Immature natural killer cell (primary cell): Measurements from ENCODE around the gene ARMC7. TPM values are rescaled to one million over a fixed set of nuclear protein-coding genes. Genes with fewer than 3 reads are reported as not detected.
A peak's percentile ranks its signal among the peaks of the same experiment; 100 is the strongest.
"Not testable (repeated sequence)": the region's sequence is repeated elsewhere in the genome, so short reads cannot be mapped to it uniquely, and the experiment has no call there.

ENCODE experiments used
- DNase-seq, 3 donors: peaks; one replicate each; pipeline ENCODE4 v3.0.0; 2022; ENCODE audit warnings: mixed read lengths in 1 of 3
- H3K27ac Mint-ChIP-seq, 6 donors: one replicate each; pipeline ENCODE4 v1.8.0; 2020; ENCODE audit warnings: mixed read lengths in 6 of 6, mild to moderate bottlenecking in 5 of 6, inconsistent platforms in 4 of 6, moderate library complexity in 3 of 6
- H3K27me3 Mint-ChIP-seq, 3 donors: one replicate each; pipeline ENCODE4 v1.8.0; 2020 to 2021; ENCODE audit warnings: low read depth in 3 of 3, mild to moderate bottlenecking in 3 of 3, mixed read lengths in 3 of 3, moderate library complexity in 3 of 3, inconsistent platforms in 1 of 3
- H3K36me3 Mint-ChIP-seq, 3 donors: one replicate each; pipeline ENCODE4 v1.8.0; 2020; ENCODE audit warnings: mixed read lengths in 3 of 3, inconsistent platforms in 2 of 3, mild to moderate bottlenecking in 2 of 3
- H3K4me1 Mint-ChIP-seq, 2 donors: one replicate each; pipeline ENCODE4 v1.8.0; 2020; ENCODE audit warnings: inconsistent platforms in 2 of 2, mild to moderate bottlenecking in 2 of 2, mixed read lengths in 2 of 2, moderate library complexity in 1 of 2
- H3K4me3 Mint-ChIP-seq, 5 donors: one replicate each; pipeline ENCODE4 v1.8.0; 2020; ENCODE audit warnings: mild to moderate bottlenecking in 5 of 5, mixed read lengths in 5 of 5, inconsistent platforms in 3 of 5, moderate library complexity in 3 of 5
- H3K9me3 Mint-ChIP-seq, 6 donors: one replicate each; pipeline ENCODE4 v1.8.0; 2020; ENCODE audit warnings: mild to moderate bottlenecking in 6 of 6, mixed read lengths in 6 of 6, inconsistent platforms in 4 of 6, moderate library complexity in 3 of 6
- polyA plus RNA-seq, 3 donors: library from polyadenylated mRNA; unstranded; fragments of 300-500 nt; fragmentation: Illumina TruSeq; gene quantifications; one replicate each; pipeline ENCODE4 v1.2.3, GENCODE V29; 2021

Gene ARMC7
- polyA plus RNA-seq, 3 donors from 2014 or later, result 0.57 to 7.5 (median 3.5) TPM

DNA sequence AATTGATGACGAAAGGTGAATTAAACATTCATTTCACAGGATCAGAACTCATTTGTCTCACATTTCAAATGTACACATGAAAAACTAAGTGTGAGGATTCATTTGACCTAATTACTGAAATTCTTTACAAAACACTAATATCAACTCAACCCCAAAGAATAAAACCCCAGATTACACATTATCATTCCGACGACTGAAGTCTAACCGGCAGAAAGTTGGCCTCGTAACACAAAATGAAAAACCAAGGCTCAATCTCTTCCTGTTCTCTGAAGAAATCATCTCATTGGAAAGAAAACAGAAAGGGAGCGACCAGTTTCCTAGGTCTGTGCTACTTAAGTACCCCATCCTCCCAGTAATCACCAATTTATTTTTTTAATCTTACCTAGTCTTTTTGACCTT is 42.8 kb downstream of the ARMC7 start:
- peaks cover 0 to 10% (median 5%) of the 10 kb centered on the region in 3 donors for H3K36me3 Mint-ChIP-seq
- no peak for DNase-seq
- H3K9me3 Mint-ChIP-seq, result no peaks in the 10 kb centered on the region
- H3K27me3 Mint-ChIP-seq, result peaks cover 5 to 14% (median 7%) of the 10 kb centered on the region in 3 donors
- peak overlapping the region in 4 of 6 donors; percentile 5 to 85 (median 60) for H3K27ac Mint-ChIP-seq
- peak overlapping the region; percentile 90 to 95 (median 91) for H3K4me3 Mint-ChIP-seq
- peaks cover 31 to 44% of the 10 kb centered on the region in 2 donors for H3K4me1 Mint-ChIP-seq

DNA sequence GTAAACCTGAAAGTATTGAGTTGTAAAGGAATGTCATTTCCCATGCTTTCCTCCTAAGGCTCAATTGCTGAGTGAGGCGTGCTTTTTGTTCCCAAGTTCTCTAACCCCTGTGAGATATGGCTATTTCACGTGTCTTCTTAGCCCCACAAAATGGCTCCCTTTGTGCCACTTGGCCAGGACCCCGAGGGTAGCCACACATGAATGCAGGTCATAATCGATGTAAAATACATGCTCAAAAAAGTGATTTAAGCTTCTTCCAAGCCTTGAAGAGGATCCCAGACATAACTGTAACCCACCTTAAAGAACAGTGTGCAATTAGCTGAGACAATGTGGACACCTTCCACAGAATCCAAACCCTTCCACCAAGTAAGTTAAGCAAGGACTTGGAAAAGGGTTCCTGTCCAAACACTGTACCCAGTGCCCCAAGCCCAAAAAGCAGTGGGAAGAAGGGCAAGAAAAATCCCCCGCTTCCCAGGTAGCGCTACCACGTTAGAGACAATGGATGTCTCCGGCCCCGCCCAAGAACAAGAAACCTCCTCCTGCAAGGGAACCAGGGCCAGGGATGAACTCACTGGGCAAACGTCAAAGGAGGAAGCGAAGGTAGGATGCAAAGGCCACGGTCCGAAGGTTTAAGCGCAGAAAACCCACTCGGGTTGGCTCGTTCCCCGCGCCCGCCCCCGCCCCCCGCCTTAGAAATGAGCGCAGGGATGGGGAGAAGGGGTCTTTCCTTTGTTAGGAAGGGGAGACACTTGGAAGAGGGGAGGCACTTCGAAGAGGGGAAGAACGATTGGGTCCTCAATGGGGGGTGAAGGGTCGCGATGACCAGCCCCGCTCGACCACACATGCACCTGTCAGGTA is 43.4 kb downstream of the ARMC7 start:
- Mint-ChIP-seq H3K4me1 (peaks cover 31 to 44% of the 10 kb centered on the region in 2 donors), H3K4me3 (peak overlapping the region; percentile 90 to 95 (median 91)), H3K36me3 (peaks cover 0 to 4% (median 4%) of the 10 kb centered on the region in 3 donors), H3K9me3 (no peaks in the 10 kb centered on the region), H3K27ac (peak overlapping the region; percentile 64 to 88 (median 77)), H3K27me3 (peaks cover 5 to 14% (median 7%) of the 10 kb centered on the region in 3 donors)
- DNase-seq, result no peak

DNA sequence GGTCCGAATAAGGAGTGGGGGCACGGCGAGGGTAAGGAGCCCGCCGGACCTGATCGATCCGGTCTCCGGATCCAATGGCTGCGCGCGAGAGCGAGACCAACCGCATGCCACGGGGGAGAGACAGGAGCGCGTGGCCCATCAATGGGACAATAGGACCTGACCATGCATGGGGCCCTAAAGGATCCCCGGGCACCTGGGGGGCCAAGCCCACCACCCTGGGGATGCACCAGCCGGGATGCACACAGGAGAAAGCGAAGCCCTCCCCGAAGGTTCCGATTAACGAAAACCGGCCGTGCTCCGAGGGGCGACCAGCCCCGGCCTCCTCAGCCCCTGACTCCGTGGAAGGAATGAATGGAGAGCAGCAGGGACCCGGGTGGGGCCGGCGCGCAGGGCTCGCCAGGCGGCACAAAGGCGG is 44.0 kb downstream of the ARMC7 start:
- H3K4me1 Mint-ChIP-seq, result peaks cover 31 to 40% of the 10 kb centered on the region in 2 donors
- H3K36me3 Mint-ChIP-seq, result peaks cover 0 to under 1% (median under 1%) of the 10 kb centered on the region in 3 donors
- H3K27ac Mint-ChIP-seq, result peak overlapping the region; percentile 64 to 88 (median 77)
- peak overlapping the region; percentile 90 to 95 (median 91) for H3K4me3 Mint-ChIP-seq
- H3K27me3 Mint-ChIP-seq, result peaks cover 5 to 14% (median 7%) of the 10 kb centered on the region in 3 donors
- DNase-seq, result no peak
- no peaks in the 10 kb centered on the region for H3K9me3 Mint-ChIP-seq

DNA sequence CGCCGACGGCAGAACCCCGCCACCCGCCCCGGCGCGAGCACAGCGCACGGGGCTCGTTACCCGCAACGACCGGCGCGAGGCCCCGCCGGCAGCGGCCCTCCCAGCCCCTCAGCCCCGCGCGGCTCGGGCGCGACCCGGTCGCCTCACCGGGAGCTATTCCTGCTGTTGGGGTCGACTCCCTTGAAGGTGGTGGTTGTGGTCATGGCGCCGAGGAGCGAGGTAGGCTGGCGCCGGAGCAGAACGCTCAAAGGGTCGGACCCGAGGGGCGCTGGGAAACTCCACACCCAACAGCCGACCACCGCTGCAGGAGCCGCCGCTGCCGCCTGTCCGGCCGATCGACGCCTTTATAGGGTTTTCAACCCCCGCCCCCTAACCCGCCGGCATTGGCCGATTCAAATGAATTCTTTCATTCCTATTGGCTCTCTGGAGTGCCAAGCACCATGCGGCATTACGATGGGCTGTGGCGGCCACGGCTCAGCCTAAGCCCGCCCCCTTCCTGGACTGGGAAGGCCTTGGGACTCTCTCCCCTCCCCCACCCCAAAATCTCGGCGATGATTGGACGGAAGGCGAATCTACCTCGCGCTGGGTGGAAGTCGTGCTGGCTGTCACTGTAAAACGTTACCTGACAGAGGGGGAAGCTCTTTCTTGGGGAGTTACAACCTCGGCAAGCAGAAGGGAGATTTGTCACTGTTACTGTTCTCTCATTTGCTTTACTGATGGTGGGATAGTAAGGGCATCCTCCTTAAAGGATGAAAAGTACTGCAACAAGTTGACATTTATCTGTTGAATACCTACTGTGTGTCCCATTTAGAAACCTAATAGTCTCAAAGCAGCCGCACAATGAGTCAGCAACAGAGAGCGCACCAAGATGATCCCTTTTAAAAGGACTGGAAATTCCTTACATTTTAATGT is 44.7 kb downstream of the ARMC7 start, which contains the start of gene JPT1:
TSS of gene JPT1 (minus strand) at position 318 of the 912 bp plus-strand sequence. CDS start at position 203, 115 bp downstream.
- Mint-ChIP-seq H3K4me3 (peak within 1 kb of the TSS; percentile 91 to 96 (median 94)), H3K36me3 (no peaks in the 10 kb centered on the region), H3K27me3 (peaks cover 5 to 14% (median 7%) of the 10 kb centered on the region in 3 donors), H3K9me3 (no peaks in the 10 kb centered on the region), H3K4me1 (peaks cover 31 to 39% of the 10 kb centered on the region in 2 donors), H3K27ac (peak within 1 kb of the TSS; percentile 73 to 92 (median 88))
- peak; percentile 95 to 96 (median 96) for DNase-seq

DNA sequence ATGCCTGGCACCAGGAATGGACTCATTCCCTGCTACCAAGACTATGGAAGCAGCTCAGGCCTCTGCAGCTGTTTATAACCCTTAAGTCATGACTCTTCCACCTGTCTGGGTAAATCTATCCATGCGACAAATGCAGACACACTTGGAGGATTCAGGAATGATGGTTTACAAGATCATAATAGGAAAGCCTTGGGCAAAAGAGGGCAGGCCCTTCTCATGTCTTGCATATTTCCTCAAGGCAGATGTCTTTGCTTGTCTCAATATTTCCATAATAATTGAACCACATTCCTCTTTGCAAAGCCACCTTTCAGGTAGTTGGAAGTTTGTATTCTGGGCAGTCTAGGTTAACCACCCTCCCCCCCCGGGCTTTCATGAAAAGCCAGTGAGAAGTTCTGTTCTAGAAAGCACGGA is 45.4 kb downstream of the ARMC7 start:
- H3K4me1 Mint-ChIP-seq, result peaks cover 29 to 33% of the 10 kb centered on the region in 2 donors
- H3K9me3 Mint-ChIP-seq, result no peaks in the 10 kb centered on the region

DNA sequence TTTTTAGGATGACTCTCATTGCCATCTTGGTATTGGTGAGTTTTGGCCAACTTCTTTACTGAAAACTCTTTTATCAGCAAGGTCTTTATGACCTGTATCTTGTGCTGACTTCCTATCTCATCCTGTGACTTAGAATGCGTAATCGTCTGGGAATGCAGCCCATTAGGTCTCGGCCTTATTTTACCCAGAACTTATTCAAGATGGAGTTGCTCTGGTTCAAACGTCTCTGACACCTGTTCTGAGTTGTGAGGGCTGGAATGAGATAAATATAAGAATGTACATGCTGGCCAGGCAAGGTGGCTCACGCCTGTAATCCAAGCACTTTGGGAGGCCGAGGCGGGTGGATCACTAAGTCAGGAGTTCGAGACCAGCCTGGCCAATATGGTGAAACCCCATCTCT is 48.7 kb downstream of the ARMC7 start:
- H3K36me3 Mint-ChIP-seq, H3K4me3 Mint-ChIP-seq, DNase-seq, H3K9me3 Mint-ChIP-seq: not testable (repeated sequence)
- Mint-ChIP-seq H3K27ac (peak overlapping the region in 1 of 6 donors; percentile 22), H3K4me1 (peaks cover 15% of the 10 kb centered on the region in 2 donors), H3K27me3 (peaks cover 5 to 10% (median 7%) of the 10 kb centered on the region in 3 donors)

More for the DNA sequence above, 45.4 kb downstream of the ARMC7 start:
- H3K4me3 Mint-ChIP-seq, result peak overlapping the region; percentile 15 to 94 (median 47)
- peaks cover 5 to 13% (median 7%) of the 10 kb centered on the region in 3 donors for H3K27me3 Mint-ChIP-seq
- peak overlapping the region in 3 of 6 donors; percentile 73 to 91 (median 84) for H3K27ac Mint-ChIP-seq
- H3K36me3 Mint-ChIP-seq, result no peaks in the 10 kb centered on the region
- DNase-seq, result no peak

DNA sequence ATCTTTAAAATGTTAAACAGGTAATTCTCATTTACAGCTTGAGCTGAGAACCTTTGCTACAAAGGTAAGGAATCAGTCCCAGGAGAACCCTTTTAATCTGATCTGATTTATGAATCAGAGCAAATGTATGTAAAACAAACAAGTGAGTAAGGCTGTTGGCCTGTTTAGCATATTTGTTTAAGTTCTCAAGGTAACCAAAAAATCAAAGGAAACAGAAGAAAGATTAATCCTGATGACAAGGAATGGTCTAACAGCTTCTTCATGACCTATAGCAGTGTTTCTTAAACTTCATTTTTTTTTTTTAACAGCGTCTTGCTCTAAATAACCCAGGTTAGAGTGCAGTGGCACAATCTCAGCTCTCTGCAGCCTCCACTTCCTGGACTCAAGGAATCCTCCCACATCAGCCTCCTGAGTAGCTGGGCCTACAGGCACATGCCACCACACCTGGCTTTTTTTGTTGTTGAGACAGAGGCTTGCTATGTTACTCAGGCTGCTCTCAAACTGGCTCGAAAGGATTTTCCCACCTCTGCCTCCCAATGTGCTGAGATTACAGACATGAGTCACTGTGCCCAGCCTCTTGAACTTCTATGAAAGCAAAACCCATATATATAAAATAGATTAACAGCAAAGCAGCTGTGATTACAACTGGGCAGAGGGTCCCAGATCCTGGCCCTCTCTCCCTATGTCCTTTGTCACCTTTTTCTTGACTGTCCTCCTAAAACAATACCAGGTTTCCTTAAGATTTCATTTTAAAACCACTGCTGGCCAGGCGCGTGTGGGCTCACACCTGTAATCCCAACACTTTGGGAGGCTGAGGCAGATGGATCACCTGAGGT is 49.6 kb downstream of the ARMC7 start:
- Mint-ChIP-seq H3K27me3 (peaks cover 3 to 4% (median 4%) of the 10 kb centered on the region in 3 donors), H3K4me3 (no peak overlapping the region), H3K9me3 (no peaks in the 10 kb centered on the region), H3K4me1 (peaks cover 9 to 10% of the 10 kb centered on the region in 2 donors), H3K27ac (no peak overlapping the region), H3K36me3 (no peaks in the 10 kb centered on the region)
- DNase-seq, result no peak

DNA sequence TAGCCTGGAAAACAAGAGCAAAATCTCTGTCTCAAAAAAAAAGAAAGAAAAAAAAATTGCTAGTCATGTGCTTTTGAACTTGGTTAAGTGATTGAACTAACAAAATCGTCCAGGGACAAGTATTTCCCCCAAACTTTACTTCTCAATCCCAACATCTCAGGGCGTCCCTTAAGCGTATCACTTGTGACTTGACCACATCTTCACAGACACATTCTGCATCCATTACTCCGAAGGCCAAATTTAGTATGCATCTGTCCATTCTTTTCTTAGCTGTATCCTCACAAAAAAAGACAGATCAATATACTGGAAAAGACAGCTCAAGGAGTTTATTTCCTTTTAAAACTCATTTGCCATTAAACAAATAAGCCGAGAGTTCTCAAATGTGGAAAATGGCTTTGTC is 50.4 kb downstream of the ARMC7 start:
- H3K36me3 Mint-ChIP-seq, result no peaks in the 10 kb centered on the region
- H3K27me3 Mint-ChIP-seq, result peaks cover 0 to 2% (median 0%) of the 10 kb centered on the region in 3 donors
- DNase-seq, result no peak
- H3K9me3 Mint-ChIP-seq, result no peaks in the 10 kb centered on the region
- H3K4me3 Mint-ChIP-seq, result no peak overlapping the region
- H3K4me1 Mint-ChIP-seq, result peaks cover 2% of the 10 kb centered on the region in 2 donors
- no peak overlapping the region for H3K27ac Mint-ChIP-seq

DNA sequence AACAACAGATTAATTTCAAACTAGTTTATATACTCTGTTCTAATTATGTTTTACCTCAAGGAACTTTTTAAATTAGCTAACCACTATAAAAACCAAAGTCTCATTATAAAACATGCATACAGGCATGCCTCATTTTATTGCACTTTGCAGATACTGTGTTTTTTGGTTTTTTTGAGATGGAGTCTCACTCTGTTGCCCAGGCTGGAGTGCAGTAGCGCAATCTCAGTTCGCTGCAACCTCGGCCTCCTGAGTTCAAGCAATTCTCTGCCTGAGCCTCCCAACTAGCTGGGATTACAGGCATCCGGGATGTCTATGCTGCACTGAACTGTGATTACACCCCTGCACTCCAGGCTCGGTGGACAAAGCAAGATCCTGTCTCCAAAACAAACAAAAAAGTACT is 53.3 kb downstream of the ARMC7 start:
- Mint-ChIP-seq H3K4me3 (no peak overlapping the region), H3K36me3 (peaks cover 0 to 3% (median 0%) of the 10 kb centered on the region in 3 donors), H3K27ac (no peak overlapping the region), H3K9me3 (no peaks in the 10 kb centered on the region), H3K27me3 (peaks cover 0 to 2% (median 0%) of the 10 kb centered on the region in 3 donors), H3K4me1 (no peaks in the 10 kb centered on the region)
- no peak for DNase-seq

DNA sequence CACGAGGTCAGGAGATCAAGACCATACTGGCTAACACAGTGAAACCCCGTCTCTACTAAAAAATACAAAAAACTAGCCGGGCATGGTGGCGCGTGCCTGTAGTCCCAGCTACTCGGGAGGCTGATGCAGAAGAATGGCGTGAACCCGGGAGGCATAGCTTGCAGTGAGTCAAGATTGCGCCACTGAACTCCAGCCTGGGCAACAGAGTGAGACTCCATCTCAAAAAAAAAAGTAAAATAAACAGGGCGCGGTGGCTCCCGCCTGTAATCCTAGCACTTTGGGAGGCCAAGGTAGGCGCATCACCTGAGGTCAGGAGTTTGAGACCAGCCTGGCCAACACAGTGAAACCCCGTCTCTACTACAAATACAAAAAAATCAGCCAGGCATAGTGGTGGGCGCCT is 54.8 kb downstream of the ARMC7 start:
- H3K4me1 Mint-ChIP-seq, H3K9me3 Mint-ChIP-seq, H3K4me3 Mint-ChIP-seq, DNase-seq, H3K27ac Mint-ChIP-seq, H3K27me3 Mint-ChIP-seq, H3K36me3 Mint-ChIP-seq: not testable (repeated sequence)

DNA sequence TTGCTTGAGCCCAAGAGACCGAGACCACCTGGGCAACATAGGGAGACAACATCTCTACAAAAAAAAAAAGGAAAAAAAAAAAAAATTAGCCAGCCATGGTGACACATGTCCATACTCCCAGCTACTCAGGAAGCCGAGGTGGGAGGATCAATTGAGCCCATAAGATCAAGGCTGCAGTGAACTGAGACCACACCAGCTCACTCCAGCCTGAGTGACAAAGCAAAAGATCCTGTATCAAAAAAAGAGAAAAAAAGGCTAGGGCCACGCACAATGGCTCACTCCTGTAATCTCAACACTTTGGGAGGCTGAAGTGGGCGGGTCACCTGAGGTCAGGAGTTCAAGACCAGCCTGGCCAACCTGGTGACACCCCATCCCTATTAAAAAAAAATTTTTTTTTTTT is 59.2 kb downstream of the ARMC7 start:
- no peak for DNase-seq
- H3K9me3 Mint-ChIP-seq, result no peaks in the 10 kb centered on the region
- peaks cover 0 to 4% (median 2%) of the 10 kb centered on the region in 3 donors for H3K27me3 Mint-ChIP-seq
- H3K4me3 Mint-ChIP-seq, result no peak overlapping the region
- peak overlapping the region in 1 of 6 donors; percentile 40 for H3K27ac Mint-ChIP-seq
- peaks cover 10 to 20% (median 10%) of the 10 kb centered on the region in 3 donors for H3K36me3 Mint-ChIP-seq
- peaks cover 7 to 18% of the 10 kb centered on the region in 2 donors for H3K4me1 Mint-ChIP-seq

DNA sequence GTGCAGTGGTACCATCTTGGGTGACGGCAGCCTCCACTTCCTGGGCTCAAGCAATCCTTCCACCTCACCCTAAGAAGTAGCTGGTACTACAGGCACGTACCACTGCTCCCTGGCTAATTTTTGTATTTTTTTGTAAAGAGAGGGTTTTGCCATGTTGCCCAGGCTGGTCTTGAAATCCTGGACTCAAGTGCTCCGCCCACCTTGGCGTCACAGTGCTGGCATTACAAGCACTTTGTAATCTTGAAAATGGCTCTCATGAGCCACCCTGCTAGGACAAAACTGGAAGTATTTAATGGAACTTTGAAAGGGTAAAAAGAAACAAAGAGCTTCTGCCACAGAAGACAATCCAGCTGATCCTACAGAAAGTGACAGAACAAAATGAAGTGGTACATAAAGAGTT is 63.8 kb downstream of the ARMC7 start:
- Mint-ChIP-seq H3K9me3 (no peaks in the 10 kb centered on the region), H3K4me3 (no peak overlapping the region), H3K36me3 (peaks cover 14 to 24% (median 15%) of the 10 kb centered on the region in 3 donors)

More for the DNA sequence above, 63.8 kb downstream of the ARMC7 start:
- Mint-ChIP-seq H3K4me1 (peaks cover 9 to 34% of the 10 kb centered on the region in 2 donors), H3K27me3 (peaks cover 0 to 2% (median 2%) of the 10 kb centered on the region in 3 donors), H3K27ac (peak overlapping the region in 2 of 6 donors; percentile 21 to 60)
- DNase-seq, result no peak
